SK-N-MC (cell line): ENCODE data around the gene AKAP5.
A peak's percentile ranks its signal among the peaks of the same experiment; 100 is the strongest.

Experiments
- DNase-seq: peaks from one replicate; pipeline ENCODE4 v3.0.0-alpha.2; 2011; ENCODE audit warnings: low read depth, low spot score
- H3K27ac ChIP-seq: fragments of 200-600 bp; sonication (generic); 2 replicates; pipeline ENCODE4 v1.5.1; 2016; ENCODE audit warnings: mixed run types
- H3K36me3 ChIP-seq: fragments of 200-600 bp; sonication (generic); 2 replicates; pipeline ENCODE4 v1.6.1; 2017; ENCODE audit warnings: antibody characterized with exemption, low read length, mixed read lengths; ENCODE audit not compliant: insufficient read depth
- H3K4me3 ChIP-seq: fragments of 200-600 bp; sonication (generic); 2 replicates; pipeline ENCODE4 v1.5.1; 2016
- H3K9ac ChIP-seq: fragments of 200-600 bp; sonication (generic); 2 replicates; pipeline ENCODE4 v1.8.0; 2017; ENCODE audit warnings: mixed run types, mixed read lengths; ENCODE audit not compliant: insufficient read length
- H3K9me3 ChIP-seq: fragments of 200-600 bp; sonication (generic); 2 replicates; pipeline ENCODE4 v1.6.1; 2017; ENCODE audit warnings: low read depth, mild to moderate bottlenecking, antibody characterized with exemption, low read length, moderate library complexity, mixed read lengths
- EZH2 ChIP-seq: fragments of 200-600 bp; sonication (generic); IDR thresholded peaks from one replicate; pipeline ENCODE4 v1.6.1; 2017; ENCODE audit warnings: antibody characterized with exemption
- FOXP2 ChIP-seq: optimal IDR thresholded peaks from 2 replicates; pipeline ENCODE3; 2011; ENCODE audit warnings: mild to moderate bottlenecking, moderate library complexity; ENCODE audit not compliant: insufficient read depth; ENCODE audit errors: extremely low read length, control extremely low read depth
- POLR2AphosphoS5 ChIP-seq: IDR thresholded peaks from 2 replicates; pipeline ENCODE4 v1.6.1; 2012; ENCODE audit warnings: mild to moderate bottlenecking, low read depth, low read length, borderline replicate concordance

The AKAP5 gene

GRCh38 chr14:64423987-64424386, 41.3 kb upstream of the AKAP5 start:
- Histone ChIP-seq H3K27ac (no peak overlapping the region), H3K9ac (no peak overlapping the region), H3K4me3 (no peak overlapping the region), H3K9me3 (no peaks in the 10 kb centered on the region), H3K36me3 (peaks cover 93% of the 10 kb centered on the region)
- no peak for DNase-seq
- TF ChIP-seq POLR2AphosphoS5 (no peak), FOXP2 (no peak), EZH2 (no peak)

GRCh38 chr14:64434528-64434927, 30.8 kb upstream of the AKAP5 start:
- TF ChIP-seq EZH2 (no peak), POLR2AphosphoS5 (no peak), FOXP2 (no peak)
- H3K4me3 ChIP-seq: no peak overlapping the region
- peaks cover 95% of the 10 kb centered on the region for H3K36me3 ChIP-seq
- H3K27ac ChIP-seq: no peak overlapping the region
- no peak overlapping the region for H3K9ac ChIP-seq
- no peaks in the 10 kb centered on the region for H3K9me3 ChIP-seq
- DNase-seq: no peak

GRCh38 chr14:64438181-64438841, 27.0 kb upstream of the AKAP5 start:
- TF ChIP-seq EZH2 (no peak), POLR2AphosphoS5 (no peak), FOXP2 (no peak)
- H3K36me3 ChIP-seq: peaks cover 92% of the 10 kb centered on the region
- DNase-seq: no peak
- H3K9ac ChIP-seq: no peak overlapping the region
- H3K4me3 ChIP-seq: no peak overlapping the region
- H3K27ac ChIP-seq: no peak overlapping the region
- no peaks in the 10 kb centered on the region for H3K9me3 ChIP-seq

GRCh38 chr14:64439141-64439540, 26.2 kb upstream of the AKAP5 start:
- no peak for DNase-seq
- Histone ChIP-seq H3K9me3 (no peaks in the 10 kb centered on the region), H3K27ac (no peak overlapping the region), H3K36me3 (peaks cover 94% of the 10 kb centered on the region), H3K4me3 (no peak overlapping the region), H3K9ac (no peak overlapping the region)
- no peak for TF ChIP-seq FOXP2

- no peak for TF ChIP-seq EZH2
- no peak overlapping the region for H3K9ac ChIP-seq
- H3K27ac ChIP-seq: no peak overlapping the region
- H3K4me3 ChIP-seq: no peak overlapping the region
- DNase-seq: no peak
- peaks cover 96% of the 10 kb centered on the region for H3K36me3 ChIP-seq
- H3K9me3 ChIP-seq: no peaks in the 10 kb centered on the region
Observed at GRCh38 chr14:64440494-64440893, 24.8 kb upstream of the AKAP5 start.

- Histone ChIP-seq H3K4me3 (no peak overlapping the region), H3K9ac (no peak overlapping the region), H3K9me3 (no peaks in the 10 kb centered on the region), H3K27ac (no peak overlapping the region), H3K36me3 (peaks cover 81% of the 10 kb centered on the region)
- DNase-seq: no peak
- TF ChIP-seq EZH2: no peak
- TF ChIP-seq POLR2AphosphoS5: no peak
- no peak for TF ChIP-seq FOXP2
Observed at GRCh38 chr14:64442300-64442988, 22.9 kb upstream of the AKAP5 start.

GRCh38 chr14:64444140-64444539, 21.2 kb upstream of the AKAP5 start:
- peaks cover 80% of the 10 kb centered on the region for H3K36me3 ChIP-seq
- no peak for TF ChIP-seq FOXP2
- DNase-seq: no peak
- H3K9me3 ChIP-seq: no peaks in the 10 kb centered on the region
- no peak overlapping the region for H3K4me3 ChIP-seq
- no peak overlapping the region for H3K9ac ChIP-seq
- H3K27ac ChIP-seq: no peak overlapping the region

GRCh38 chr14:64444984-64445845, 20.1 kb upstream of the AKAP5 start:
- Histone ChIP-seq H3K9ac (peak overlapping the region; percentile 17), H3K4me3 (no peak overlapping the region), H3K36me3 (peaks cover 80% of the 10 kb centered on the region), H3K9me3 (no peaks in the 10 kb centered on the region), H3K27ac (peak overlapping the region; percentile 57; the same call in 1 of the 2 replicates)
- DNase-seq: no peak
- TF ChIP-seq POLR2AphosphoS5: peak; percentile 28; the same call in 1 of the 2 replicates
- TF ChIP-seq EZH2: no peak
- TF ChIP-seq FOXP2: no peak
